ENCODE measurements around the gene ASCC3.

Gene ASCC3

DNA sequence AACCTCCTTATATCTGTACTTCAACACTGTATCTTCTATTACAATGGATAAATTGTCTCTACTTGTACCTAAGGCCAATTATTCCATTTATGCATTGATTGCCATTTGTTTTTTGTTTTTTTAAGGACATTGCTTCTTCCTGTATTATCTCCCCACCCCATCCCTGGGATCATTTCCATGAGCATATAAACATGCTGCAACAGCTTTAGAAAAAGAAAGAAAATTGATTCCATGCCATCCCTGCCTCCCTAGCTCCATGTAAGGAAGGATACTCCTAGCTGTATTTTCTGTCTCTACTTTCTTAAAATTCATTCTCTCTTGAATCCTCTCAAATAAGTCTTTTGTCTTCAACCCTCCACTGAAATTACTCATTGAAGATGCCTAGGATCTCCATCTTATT is 314.6 kb downstream of the ASCC3 start:
- DNase-seq (ENCODE audit: extremely low read depth, low read depth), result no peak
- TF ChIP-seq, protein P1, sequence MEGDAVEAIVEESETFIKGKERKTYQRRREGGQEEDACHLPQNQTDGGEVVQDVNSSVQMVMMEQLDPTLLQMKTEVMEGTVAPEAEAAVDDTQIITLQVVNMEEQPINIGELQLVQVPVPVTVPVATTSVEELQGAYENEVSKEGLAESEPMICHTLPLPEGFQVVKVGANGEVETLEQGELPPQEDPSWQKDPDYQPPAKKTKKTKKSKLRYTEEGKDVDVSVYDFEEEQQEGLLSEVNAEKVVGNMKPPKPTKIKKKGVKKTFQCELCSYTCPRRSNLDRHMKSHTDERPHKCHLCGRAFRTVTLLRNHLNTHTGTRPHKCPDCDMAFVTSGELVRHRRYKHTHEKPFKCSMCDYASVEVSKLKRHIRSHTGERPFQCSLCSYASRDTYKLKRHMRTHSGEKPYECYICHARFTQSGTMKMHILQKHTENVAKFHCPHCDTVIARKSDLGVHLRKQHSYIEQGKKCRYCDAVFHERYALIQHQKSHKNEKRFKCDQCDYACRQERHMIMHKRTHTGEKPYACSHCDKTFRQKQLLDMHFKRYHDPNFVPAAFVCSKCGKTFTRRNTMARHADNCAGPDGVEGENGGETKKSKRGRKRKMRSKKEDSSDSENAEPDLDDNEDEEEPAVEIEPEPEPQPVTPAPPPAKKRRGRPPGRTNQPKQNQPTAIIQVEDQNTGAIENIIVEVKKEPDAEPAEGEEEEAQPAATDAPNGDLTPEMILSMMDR (IDR thresholded peaks at IDR 0.05; ENCODE audit: low read depth, low read length), result no peak

- no peak for DNase-seq (ENCODE audit: extremely low read depth, low read depth)
- TF ChIP-seq, protein P1 (IDR thresholded peaks at IDR 0.05; ENCODE audit: low read depth, low read length), result no peak
Measured at GRCh38 chr6:100565439-100566104, 315.6 kb downstream of the ASCC3 start.

GRCh38 chr6:100559859-100560258 is 321.3 kb downstream of the ASCC3 start:
- TF ChIP-seq, protein P1 (IDR thresholded peaks at IDR 0.05; ENCODE audit: low read depth, low read length), result no peak
- no peak for DNase-seq (ENCODE audit: extremely low read depth, low read depth)

DNA sequence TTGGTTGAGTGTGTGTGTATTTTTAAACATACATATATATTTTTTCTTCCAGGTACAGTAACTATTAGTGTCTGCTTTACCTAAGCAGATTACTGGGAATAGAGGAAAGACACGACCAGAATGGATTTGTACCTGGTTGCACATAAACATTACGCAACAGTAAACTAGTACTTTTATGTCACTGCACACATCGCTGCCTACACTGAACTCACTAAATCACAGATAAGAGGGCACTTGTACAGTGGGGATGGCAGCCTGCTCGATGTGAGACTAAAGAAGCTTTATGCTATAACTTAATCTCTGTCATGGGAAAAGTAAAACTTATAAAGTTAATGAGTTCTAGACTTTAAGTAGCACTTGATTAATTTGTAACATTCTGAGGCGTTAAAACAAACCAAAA is 326.9 kb downstream of the ASCC3 start:
- TF ChIP-seq, protein P1 (IDR thresholded peaks at IDR 0.05; ENCODE audit: low read depth, low read length), result no peak
- DNase-seq (ENCODE audit: extremely low read depth, low read depth), result no peak

DNA sequence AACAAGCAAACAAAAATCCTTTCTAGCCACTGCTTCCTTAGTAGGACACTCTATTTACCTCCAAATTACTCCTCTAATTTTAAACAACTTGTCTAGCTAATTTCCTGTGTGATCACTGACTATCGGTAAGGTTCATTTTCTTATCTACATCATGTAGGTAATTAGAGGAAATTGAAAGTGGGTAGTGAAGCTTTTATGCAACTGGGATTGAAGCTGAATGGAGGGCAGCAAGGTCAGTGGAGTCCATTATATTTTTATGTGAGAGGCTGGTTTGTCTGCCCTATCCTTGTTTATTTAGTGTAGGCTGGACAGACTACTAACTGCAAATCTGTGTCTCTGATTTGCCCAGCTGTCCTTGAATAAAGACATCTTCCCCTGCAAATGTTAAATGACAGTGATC is 327.9 kb downstream of the ASCC3 start:
- TF ChIP-seq, protein P1 (IDR thresholded peaks at IDR 0.05; ENCODE audit: low read depth, low read length), result no peak
- no peak for DNase-seq (ENCODE audit: extremely low read depth, low read depth)

DNA sequence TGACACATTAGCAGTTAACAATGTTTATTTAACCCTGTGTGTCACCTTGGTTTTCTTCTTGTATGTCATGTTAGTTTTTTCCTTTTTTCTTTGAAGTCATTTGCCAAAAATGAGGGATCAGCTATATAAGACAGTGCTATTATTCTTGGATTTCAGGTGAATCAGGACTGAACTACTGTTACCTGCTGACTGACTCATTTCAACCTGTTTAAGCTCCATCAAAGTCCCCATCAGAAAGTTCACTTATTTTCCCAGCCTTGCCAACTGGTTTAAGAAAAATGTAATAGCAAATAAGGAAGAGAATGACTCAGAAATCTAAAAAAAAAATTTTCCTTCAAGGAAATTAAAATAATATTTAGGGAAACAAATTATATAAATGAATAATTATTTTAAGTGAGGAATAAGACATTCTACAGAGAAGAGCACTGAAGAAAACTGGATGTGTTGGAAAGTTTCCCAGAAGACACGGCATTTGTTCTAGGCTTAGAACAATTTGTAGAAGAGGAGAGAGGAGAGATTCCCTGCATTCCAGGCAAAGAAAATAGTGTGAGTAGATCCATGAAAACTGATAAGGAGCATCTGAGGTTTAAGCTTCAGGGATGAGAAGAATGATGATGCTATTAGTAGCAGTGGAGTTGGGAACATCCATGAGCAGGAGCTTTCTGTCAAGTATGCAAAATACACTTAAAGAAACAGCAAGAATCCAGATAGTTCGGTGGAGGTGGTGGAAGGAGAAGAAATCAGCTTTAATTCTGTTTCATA is 331.5 kb downstream of the ASCC3 start:
- TF ChIP-seq, protein P1 (IDR thresholded peaks at IDR 0.05; ENCODE audit: low read depth, low read length), result no peak
- no peak for DNase-seq (ENCODE audit: extremely low read depth, low read depth)

DNA sequence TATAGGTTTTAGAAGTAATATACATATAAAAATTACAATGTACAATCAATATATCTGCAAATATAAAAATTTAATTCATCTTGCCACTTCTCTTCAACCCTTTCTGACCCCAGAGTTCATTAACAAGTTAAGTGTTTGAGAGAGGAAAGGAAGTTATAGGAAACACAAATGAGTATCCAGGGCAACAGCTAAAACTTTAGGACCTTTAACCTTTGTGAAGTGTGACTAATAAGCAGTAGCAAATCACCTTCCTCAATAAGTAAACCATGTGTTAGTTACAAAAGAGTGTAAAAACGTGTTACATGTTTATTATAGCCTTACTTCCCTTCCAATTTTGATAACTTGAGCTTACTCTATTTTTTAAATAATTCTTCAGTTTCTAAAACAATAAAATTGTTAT is 343.0 kb downstream of the ASCC3 start:
- DNase-seq (ENCODE audit: extremely low read depth, low read depth), result no peak
- TF ChIP-seq, protein P1 (IDR thresholded peaks at IDR 0.05; ENCODE audit: low read depth, low read length), result no peak

All from AG09319 (cell line).